HG02763 (cell line): ENCODE data around the gene HEATR9.

Source experiments
- ATAC-seq: cut with Tn5 transposase; IDR thresholded peaks from one replicate; pipeline ENCODE4 v1.9.1; 2021; ENCODE audit warnings: mild to moderate bottlenecking, moderate library complexity; ENCODE audit not compliant: unreplicated experiment

HEATR9 gene

DNA sequence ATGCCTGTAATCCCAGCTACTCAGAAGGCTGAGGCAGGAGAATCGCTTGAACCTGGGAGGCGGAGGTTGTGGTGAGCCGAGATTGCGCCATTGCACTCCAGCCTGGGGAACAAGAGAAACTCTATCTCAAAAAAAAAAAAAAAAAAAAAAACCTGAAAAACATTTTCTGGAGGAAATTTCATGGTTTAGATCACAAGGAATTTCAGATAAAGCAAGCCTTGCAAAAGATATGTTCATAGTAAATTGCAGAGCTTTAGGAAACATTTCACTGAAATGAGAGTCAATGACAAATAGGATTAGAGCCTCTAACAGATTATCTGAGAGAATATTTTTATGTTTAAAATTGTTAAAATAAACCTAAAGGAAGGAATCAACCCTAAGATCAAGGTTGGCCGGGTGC is 56.2 kb downstream of the HEATR9 start:
- ATAC-seq, result no peak

DNA sequence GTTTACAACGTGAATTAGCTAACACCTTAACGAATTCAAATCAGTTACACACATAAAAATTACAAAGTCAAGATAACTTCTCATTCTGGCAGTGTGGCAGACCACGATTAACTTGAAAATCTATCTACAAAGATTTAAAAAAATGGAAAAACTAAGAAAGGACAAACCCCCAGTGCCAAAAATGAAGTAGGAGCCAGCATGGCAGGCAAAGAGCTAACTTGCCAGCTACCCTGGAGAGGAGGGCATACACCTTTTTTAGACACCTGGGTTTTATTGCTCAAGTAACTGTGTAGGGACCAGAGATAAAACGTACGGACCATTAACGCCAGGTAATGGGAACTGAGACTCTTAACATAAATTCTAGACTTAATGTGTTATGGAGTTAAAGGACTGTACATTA is 56.9 kb downstream of the HEATR9 start:
- no peak for ATAC-seq

DNA sequence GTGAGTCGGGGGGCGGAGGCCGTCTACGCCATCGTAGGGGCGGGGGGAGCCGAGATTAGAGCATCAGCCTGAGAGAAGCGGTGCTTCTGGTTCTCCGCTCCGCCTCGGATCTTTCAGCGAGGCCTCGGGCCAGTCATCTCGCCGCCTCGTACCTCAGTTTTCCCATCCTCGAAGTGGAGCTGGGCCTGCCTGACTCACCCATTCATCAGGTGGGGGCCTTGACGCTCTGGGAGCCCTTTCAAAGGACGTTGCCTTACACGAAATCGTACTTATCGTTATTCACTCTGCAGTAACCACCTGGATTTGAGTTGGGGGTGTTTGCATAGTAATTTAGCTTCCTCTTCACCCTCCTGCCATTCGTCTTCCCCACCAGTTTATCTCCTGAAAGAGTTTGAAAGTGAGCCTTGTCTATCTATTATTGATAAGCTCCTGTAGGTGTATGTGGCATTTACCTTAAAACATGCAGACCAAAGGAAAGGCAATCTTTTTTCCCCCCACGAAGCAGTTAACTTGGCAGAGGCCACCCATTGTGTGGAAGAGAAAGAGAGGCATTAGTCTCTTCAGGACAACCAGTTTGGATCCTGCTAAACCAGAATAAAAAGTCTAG is 58.7 kb downstream of the HEATR9 start:
- no peak for ATAC-seq

DNA sequence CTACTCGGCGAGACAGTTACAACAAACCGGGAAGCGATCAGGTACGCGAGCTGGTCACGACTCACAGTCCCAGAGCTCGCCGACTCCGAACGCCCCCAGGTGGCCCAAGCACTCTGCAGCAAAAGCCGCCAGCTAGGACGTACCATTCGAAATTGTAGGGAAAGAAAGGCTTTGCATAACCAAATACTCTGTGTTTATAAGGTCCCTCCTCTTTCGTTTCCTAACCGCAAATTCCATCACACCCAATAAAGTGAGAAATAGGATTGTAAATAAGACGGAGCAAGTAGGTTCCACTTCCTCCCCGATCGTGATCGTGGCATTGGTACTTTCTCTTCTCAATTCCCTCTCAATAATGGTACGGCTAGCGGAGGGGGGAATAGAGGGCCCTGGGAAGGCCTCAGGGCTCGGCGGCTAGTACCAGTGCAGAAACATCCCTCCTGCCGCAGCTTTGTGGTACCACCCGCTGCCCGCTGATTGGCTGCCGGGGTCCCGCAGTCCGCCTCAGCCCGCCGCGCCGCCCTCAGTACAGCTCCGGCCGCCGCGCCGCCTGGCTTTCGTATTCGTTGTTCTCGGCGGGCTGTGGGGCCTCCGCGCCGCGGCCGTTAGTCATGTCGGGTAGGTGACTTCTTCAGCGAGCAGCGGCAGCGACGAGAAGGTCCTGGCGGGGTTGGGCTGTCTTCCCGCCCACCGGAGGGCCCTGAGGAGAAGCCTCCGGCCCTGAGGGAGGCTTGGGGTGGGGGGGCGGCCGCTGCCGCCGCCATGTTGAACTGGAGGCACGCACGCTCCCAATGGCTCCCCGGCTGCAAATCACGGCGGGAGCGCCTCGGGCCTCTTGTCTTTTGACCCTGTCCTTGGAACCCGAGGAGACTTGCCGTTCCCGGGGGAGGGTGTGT is 59.5 kb downstream of the HEATR9 start, which contains the start of gene TAF15:
Gene TAF15, plus strand, starts transcription at position 523 of the 893 bp plus-strand sequence. Its CDS starts 86 bp downstream, at position 609.
- ATAC-seq, result peak; percentile 91

DNA sequence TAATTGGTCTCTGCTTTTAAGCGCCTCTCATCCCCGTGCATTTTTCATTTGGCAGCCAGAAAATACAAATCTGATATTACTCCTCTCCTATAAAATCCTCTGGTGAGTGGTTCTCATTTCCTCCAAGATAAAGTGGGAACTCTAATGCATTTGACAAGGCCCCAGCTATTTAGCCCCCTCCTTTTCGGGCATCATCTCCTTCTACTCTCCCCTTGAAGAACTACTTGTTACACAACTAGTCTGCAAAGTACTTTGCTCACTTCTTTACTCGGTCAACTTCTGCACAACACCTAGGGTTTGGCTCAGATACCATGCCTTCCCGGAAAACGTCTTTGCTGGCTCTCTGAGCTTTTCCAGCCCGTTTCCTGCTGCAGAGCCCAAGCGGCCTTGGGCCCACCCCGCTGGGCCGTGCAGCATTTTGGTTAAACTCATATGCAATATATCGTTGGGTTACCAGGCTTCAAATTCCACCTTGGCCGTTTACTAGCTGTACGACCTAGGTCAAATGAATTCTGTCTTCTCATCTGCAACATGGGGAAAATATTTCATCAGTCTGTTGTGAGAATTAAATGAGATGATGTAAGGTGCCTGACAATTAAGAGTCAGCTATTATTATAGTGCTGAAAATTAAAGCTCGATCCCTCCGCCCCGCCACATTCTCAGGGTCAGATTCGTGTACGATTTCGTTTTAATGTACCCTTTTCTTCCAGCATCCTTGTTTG is 60.3 kb downstream of the HEATR9 start:
- no peak for ATAC-seq

DNA sequence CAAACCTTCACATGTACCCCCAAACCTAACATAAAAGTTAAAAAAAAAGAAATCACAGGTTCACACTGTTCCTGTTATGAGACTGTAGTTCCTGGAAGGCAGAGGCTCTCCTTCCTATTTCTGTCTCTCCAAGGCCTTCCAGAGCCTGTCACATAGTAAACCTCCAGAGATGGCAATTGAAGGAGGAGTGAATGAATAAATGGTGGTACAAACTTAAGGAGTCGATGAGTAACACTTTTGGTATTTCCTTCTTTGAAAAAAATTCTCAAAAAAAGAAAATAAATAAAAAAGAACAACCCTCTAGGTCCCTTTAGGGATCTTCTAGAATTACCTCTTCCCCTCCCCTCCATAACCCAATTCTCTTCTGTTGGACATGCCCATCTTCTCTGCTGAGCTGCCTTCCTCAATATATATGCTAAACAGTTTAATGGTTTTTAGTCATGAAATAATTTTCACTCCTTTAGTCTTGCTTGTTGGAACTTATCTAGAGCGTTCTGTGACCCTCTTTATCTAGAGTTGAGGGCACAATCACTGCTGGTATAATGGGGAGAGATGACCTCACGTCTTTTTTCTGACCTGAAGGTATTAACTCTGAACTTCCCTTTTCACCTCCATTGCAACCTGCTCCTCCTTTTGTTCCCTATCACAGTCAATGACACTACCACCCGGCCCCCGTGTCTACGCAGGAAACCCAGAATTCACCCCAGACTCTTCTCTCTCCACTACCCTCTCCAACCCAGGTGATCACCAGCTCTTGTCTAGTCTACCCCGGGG is 61.1 kb downstream of the HEATR9 start:
- no peak for ATAC-seq
